NCI-H2107 treated with DMSO at 0.1 percent for 48 hours (cell line): ENCODE measurements around the gene NNT.
"Not testable (repeated sequence)": the region's sequence is repeated elsewhere in the genome, so short reads cannot be mapped to it uniquely, and the experiment has no call there.

Source experiments
- DNase-seq: peaks from one replicate; lab custom pipeline; 2025; ENCODE audit not compliant: unreplicated experiment; lab: John Stamatoyannopoulos, UW

Gene NNT

DNA sequence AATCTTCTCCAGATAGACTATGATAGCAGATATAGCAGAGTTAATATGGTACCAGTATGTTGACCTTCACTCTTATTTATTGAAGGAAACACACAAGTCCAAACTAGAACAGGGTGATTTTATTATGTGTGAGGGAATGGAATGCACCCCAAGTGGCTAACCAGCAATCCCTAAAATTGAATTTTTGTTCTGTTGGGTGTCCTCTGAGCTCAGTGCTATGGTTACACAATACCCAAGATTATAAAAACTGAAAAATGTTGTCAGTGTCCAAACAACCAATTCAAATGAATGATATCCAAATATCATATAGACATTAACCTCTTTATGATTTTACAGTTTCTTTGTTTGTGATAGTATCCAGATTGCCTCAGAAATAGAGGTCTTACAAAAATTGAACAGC lies 60.9 kb downstream of the NNT start:
- DNase-seq: no peak

DNA sequence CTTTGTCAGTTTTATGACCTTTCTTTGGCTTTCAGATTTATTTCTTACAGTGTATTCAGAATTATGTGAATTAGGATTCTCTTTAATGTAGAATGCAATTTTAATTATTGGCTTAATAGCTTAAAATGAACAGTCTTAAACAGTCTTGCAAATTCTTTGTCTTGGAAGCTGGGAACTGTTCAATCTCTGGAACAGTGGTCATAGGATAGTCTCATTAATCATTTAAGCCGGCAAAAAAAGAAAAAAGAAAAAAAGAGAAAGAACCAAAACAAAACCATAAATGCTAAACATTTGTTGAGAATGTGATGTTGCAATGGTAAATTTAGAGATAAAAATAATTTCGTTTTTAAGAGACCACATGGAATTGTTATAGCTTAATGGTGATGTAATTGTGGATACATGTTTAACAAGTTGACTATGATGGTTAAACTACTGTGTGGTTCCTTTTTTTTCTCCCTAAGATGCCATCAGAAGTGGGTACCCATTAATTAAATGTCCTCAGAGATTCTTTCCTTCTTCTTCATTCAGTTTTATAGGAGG lies 61.6 kb downstream of the NNT start:
- DNase-seq: no peak

DNA sequence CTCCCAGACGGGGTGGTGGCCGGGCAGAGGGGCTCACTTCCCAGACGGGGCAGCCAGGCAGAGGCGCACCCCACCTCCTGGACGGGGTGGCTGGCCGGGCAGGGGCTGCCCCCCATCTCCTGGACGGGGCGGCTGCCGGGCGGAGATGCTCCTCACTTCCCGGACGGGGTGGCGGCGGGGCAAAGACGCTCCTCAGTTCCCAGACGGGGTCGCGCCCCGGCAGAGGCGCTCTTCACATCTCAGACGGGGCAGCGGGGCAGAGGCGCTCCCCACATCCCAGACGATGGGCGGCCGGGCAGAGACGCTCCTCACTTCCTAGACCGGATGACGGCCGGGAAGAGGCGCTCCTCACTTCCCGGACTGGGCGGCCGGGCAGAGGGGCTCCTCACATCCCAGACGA lies 62.8 kb downstream of the NNT start:
- DNase-seq: not testable (repeated sequence)

DNA sequence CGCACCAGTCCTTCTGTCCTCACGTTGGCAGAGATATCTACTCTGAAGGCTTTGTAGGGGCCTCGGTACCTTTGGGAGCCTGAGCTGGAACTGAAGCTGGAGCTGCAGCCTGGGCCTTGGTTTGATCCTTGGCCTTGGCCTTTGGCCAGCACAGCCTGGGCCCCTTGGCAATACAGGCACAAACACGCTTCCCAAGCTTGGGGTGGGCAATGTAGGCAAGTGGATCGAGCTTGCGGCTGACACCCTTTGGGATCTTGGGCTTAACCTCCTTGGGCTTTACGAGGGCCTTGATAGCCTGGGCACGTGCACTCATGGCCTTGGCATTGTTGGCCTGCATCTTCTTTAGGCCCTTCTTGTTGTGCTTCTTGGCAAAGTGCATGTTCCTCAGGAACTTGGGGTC lies 63.7 kb downstream of the NNT start:
- not testable (repeated sequence) for DNase-seq

DNA sequence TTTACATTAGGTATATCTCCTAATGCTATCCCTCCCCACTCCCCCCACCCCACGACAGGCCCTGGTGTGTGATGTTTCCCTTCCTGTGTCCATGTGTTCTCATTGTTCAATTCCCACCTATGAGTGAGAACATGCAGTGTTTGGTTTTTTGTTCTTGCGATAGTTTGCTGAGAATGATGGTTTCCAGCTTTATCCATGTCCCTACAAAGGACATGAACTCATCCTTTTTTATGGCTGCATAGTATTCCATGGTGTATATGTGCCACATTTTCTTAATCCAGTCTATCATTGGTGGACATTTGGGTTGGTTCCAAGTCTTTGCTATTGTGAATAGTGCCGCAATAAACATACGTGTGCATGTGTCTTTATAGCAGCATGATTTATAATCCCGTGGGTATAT lies 64.4 kb downstream of the NNT start:
- DNase-seq: not testable (repeated sequence)

DNA sequence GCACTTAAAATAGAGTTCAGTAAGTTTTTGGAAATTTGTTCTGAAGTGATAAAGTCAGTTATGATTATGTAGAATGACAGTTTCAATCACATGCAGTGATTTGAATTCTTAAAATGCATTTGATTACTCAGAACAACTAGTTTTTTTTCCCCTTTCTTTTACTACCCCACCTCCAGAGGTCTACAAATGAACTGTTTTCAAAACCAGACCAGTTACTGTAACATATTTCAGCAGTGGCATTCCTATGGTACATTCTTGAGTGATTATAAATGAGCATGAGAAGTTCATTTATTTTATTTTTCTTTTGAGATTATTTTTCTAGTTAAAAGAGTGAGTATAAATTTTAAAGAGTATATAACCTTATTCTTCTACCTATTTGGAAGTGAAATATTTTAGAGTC lies 71.6 kb downstream of the NNT start:
- DNase-seq: no peak

DNA sequence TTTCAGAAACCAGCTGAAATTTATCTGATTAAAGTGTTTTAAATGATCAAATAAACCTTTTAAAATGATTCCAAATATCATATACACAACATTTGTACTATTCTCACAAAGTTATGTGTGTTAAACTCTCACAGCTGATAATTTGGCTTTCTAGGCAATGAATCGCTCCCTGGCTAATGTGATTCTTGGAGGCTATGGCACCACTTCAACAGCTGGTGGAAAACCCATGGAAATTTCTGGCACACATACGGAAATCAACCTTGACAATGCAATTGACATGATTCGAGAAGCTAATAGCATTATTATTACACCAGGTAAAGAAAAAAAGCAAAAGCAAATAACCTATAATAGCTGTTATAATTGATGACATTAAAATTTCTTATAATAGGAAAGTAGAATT lies 72.4 kb downstream of the NNT start:
- DNase-seq: no peak

DNA sequence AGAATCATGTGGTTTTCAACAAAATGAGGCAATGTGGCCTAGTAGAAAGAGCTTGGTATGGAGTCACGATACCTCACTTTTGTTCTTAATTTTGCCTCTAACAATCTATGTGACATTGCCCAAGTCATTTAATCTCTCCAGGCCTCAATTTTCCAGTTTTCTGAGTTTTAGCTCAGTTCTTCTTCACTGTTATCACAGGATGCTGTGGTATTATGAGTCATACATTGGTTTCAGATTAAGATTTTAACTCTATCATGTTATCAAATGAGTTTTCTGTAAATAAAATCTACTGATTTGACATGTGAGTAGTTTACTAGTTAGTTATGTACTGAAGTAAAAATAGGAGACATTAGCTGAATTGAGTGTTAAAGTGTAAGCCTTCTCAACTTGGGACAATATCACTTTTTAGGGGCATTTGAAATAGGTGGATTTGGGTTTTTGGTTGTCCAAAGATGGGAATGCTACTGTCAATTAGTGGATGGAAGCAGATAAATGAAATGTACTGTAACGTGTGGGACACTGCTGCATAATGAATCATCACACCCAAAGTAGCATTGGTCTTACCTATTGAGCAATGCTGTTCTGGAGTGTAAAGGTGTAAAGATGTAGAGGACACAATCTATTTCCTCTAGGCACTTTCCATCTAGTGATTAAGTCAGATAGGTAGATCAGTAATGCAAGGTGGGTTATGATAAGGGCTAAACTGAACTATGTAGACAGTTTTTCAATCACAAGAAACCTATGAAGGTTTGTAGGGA lies 73.3 kb downstream of the NNT start:
- no peak for DNase-seq

DNA sequence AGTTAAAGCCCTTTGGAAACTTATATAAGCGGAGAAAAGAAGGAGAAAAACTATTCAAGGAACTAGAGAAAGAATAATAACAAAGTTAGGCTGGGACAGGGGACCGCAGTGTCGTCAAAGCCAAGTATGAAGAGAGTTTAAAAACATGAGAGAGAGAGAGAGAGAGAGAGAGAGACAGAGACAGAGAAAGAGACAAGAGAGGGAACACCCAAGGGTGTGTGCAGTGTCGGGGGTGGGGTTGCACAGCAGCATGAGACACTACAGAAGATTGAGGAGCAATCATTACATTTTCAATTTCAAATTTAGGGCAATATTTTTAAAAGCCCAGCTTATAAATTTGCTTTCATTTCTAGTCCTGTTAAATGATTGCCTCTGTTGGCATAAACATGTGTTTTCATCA lies 74.3 kb downstream of the NNT start:
- DNase-seq: no peak

DNA sequence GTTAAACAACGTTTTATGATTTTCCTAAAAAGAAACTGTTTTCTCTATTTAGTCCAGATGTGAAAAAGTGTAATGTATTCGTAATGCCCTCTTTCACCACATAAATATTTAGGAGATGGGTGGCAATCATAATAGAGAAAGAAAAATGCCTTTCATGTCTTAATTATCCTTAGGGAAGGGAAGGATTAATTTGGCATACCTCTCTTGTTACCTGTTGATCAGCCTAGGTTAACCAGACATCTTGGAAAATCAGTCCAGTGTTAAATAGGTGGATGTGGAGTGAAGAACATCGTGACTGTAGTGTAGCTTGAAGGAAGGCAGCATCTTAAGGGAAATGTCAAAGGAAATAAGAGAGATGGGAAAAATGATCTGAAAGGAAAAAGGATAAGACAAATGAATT lies 76.2 kb downstream of the NNT start:
- no peak for DNase-seq

DNA sequence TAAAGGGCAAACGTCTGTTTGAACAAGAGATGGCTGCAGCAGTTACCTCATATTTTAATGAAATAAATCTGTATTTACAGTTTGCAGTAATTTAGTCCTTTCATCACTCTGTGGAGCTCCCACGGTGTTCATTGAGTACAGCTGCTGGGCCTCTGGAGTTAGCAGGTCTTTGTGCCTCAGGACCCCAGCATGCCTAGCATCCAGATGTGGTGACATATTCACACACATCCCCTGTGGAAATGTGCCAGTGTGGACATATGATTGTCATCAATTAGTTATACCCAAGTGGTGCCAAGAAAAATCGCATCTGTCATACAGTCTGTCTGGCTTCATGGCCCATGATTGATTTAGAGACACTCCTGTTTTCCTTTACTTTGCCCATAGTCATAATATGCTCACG lies 77.3 kb downstream of the NNT start:
- no peak for DNase-seq

DNA sequence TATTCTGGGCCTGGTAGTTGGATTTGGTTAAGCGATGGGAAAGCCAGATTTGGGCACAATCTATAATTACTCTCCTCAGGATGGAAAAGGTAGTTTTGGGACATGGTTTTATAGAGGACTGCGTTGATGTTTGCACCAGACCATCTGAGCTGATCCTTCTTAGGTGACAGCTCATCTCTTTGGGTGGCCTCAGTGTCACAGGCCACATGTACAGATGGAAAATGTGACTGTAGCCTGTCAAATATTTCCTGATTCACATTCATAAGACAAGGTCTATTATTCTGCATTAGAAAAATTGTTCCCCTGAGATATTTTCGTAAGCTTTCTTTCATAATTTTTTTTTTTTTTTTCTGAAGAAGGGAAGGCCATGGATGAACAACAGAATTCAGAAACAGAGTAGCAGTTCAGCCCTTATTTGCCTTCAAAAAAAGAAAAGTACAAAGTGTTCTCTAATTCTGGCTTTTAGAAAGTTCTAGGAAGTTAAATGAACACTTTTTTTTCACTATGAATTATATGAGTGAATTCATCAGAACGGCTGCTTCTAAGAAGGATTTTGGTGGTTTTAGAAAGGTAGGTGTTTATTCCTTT lies 81.0 kb downstream of the NNT start:
- no peak for DNase-seq

DNA sequence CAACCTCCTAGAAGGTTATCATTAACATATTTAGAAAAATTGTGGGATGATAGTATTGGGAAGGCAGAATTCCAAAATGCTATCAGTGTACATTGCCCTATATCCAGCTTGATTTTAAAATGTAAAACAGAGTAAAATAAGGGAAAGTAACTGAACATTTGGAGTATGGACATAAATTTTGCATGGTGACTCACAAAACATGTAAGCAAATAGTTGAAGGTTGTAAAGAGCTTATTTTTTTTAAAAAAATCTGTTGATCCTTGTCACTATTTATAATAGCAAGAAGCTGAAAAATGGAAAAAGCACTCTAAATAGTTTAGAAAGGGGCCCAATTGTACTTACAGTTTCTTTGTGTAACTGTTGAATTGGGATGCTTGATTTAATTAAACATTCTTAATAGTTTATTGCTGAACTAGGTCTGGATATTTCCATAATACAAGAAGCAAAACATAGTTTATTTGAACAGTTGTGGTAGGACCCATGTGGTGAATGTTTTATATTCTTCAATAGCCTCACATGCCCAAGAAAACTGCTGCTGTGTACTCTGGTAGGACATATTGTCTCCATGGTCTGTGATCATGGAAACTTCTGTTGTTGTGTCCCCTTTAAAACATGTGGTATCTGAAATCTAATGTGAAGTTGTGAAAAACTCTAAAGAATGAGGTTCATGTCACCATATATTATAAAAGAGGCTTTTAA lies 82.4 kb downstream of the NNT start:
- DNase-seq: no peak

DNA sequence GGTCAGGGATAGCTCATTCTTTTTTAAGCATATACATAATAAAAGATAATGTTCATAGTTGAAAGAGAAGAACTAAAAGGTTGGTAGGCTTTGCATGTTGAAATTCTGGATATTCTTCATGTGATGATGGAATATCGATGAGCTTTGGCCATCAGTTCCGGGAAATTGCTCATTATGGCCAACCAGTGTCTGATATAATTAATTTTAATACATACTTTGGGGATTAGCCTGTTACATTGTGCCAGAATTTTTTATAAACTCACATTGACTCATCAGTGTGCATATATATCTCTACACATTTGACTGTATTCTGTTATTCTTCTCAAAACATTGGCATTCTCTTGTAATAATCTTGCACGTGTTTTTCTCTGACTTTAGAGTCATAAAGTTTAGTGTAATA lies 84.3 kb downstream of the NNT start:
- no peak for DNase-seq

DNA sequence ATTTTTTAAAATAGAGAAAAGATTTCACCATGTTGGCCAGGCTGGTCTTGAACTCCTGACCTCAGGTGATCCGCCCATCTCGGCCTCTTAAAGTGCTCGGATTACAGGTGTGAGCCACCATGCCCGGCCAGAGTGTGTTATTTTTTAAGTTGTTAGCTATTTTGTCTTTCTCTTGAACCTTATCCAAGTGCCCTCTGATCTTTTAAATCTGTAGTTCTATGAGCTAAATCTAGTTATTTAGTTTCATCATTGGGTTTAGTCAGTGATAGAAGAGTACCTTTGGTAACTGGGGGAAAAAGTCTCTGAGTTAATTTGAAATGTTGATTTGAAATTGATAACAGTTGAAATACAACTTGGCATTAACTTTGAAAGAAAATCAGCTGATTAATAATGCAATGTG lies 88.3 kb downstream of the NNT start:
- no peak for DNase-seq

DNA sequence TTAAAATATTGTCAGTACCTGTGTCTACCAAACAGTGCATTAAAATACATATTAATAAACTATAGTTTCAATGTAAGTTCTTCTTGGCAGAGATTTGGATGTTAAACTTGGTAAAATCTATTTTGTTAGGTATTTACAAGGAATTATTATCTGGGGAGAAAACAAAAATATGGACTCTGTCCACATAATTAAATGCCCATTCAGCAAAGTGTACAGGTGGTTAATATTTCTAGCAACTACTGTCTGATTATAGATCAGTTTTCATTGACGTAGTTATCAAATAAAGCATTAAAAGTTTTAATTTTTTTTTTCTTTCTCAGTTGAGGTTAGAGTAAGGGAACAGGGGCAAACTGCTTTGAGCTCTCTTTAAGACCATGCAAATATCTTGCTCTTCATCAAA lies 88.9 kb downstream of the NNT start:
- DNase-seq: no peak

DNA sequence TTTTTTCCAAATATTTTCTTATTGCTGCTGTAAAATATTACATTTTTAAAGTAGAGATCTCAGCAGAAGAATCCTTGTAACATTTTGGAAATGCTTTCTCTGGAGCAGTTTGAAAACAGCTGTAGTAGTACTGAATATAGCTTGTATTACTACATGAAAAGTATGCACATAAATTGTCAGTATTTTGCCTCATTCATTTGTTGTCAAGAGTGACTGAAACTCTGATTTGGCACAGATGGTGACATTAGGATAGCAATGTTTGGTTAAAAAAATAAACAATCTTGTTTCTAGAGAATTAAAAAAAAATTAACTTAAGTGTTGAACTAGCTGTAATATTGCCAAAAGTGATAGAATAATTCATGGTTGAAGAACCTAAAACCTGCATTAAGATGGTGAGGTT lies 90.4 kb downstream of the NNT start:
- no peak for DNase-seq

DNA sequence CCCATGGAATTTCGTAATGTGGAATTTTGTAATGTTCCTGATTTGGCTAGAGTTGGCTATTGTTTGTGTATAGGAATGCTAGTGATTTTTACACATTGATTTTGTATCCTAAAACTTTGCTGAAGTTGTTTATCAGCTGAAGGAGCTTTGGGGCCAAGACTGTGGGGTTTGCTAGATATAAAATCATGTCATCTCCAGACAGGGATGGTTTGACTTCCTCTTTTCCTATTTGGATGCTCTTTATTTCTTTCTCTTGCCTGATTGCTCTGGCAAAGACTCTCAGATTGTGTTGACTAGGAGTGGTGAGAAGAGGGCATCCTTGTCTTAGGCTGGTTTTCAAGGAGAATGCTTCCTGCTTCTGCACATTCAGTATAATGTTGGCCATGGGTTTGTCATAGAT lies 91.0 kb downstream of the NNT start:
- no peak for DNase-seq

DNA sequence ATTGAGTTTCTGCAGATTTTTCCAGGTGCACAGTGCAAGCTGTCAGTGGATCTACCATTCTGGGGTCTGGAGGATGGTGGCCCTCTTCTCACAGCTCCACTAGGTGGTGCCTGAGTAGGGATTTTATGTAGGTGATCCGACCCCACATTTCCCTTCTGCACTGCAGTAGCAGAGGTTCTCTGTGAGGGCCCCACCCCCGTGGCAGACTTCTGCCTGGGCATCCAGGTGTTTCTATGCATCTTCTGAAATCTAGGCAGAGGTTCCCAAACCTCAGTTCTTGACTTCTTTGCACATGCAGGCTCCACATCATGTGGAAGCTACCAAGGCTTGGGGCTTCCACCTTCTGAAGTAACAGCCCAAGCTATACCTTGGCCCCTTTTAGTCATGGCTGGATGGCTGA lies 93.5 kb downstream of the NNT start:
- DNase-seq: not testable (repeated sequence)

DNA sequence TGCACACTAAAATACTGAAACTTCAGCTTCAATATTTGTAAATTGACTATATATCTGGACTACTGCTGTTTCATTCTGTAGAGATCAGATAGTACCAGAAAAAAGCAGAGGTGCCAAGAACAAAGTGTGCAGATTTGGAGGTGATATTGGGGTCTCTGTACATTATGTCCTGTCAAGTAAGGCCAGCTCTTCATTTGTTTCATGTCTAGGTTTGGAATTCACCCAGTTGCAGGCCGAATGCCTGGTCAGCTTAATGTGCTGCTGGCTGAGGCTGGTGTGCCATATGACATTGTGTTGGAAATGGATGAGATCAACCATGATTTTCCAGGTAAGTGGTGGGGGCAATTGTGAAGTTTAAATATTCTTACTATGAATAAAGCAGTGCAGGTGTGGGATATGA lies 96.9 kb downstream of the NNT start:
- no peak for DNase-seq

DNA sequence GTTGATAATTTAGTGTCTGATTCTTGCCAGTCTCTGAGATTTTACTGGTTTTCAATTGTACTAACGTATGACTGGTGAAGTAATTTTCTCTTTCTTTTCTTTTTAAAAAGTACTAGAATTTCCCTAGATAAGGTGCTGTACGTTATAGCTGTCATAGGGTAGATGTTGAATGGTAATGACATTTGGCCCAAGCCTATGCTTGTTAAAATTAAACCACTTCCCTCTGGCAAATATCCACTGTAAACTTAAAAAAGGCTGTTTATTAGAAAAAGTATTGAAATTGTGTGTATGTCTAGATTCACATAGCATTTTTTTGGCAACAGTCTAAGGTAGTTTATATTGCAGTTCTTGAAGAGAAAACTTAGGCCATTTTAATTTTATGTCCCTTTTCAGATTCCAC lies 97.6 kb downstream of the NNT start:
- no peak for DNase-seq

DNA sequence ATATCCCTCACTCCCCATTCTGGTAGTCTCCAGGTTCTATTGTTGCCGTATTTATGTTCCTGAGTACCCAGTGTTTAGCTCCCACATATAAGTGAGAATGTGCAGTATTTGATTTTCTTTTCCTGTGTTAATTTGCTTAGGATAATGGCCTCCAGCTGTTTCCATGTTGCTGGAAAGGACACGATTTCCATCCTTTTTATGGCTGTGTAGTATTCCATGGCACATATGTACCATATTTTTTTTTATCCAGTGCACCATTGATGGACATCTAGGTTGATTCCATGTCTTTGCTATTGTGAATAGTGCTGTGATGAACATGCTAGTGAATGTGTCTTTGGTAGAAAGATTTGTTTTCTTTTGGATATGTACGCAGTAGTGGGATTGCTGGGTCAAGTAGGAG lies 98.2 kb downstream of the NNT start:
- no peak for DNase-seq
